Osteoblast (primary cell): ENCODE measurements around the gene KDELR3. TPM values are rescaled to one million over a fixed set of nuclear protein-coding genes. Genes with fewer than 3 reads are reported as not detected.

Source experiments
- DNase-seq: peaks from one replicate; pipeline ENCODE4 v3.0.0; 2011; ENCODE audit warnings: low spot score, mixed read lengths; ENCODE audit not compliant: insufficient read length; ENCODE audit errors: missing footprints
- H2AFZ ChIP-seq: 2 replicates; pipeline ENCODE4 v1.6.0; 2011; ENCODE audit warnings: mild to moderate bottlenecking, low read length
- H3K27ac ChIP-seq: 2 replicates; pipeline ENCODE4 v1.5.1; 2011; ENCODE audit warnings: mild to moderate bottlenecking, low read depth, low read length, moderate library complexity
- H3K27me3 ChIP-seq: 2 replicates; pipeline ENCODE4 v1.6.0; 2012; ENCODE audit warnings: mild to moderate bottlenecking, control low read depth, inconsistent platforms, low read length, moderate library complexity; ENCODE audit not compliant: insufficient read depth
- H3K36me3 ChIP-seq: 2 replicates; pipeline ENCODE4 v1.5.1; 2011; ENCODE audit warnings: mild to moderate bottlenecking, low read length, control low read depth, moderate library complexity; ENCODE audit not compliant: insufficient read depth
- H3K4me1 ChIP-seq: 2 replicates; pipeline ENCODE4 v1.5.1; 2011; ENCODE audit warnings: mild to moderate bottlenecking, low read length, control low read depth, moderate library complexity; ENCODE audit not compliant: insufficient read depth
- H3K4me2 ChIP-seq: 2 replicates; pipeline ENCODE4 v1.6.0; 2011; ENCODE audit warnings: mild to moderate bottlenecking, low read length; ENCODE audit not compliant: insufficient read depth
- H3K4me3 ChIP-seq: fragments of 200-600 bp; sonication (generic); 3 replicates; pipeline ENCODE4 v1.5.1; 2012; ENCODE audit warnings: mild to moderate bottlenecking, low read length, inconsistent platforms; ENCODE audit not compliant: insufficient read depth
- H3K79me2 ChIP-seq: 2 replicates; pipeline ENCODE4 v1.6.0; 2012; ENCODE audit warnings: mild to moderate bottlenecking, low read length, control low read depth, inconsistent platforms; ENCODE audit not compliant: insufficient read depth
- H3K9me3 ChIP-seq: 2 replicates; pipeline ENCODE4 v1.5.1; 2011; ENCODE audit warnings: low read depth, low read length, control low read depth
- H4K20me1 ChIP-seq: 2 replicates; pipeline ENCODE4 v1.6.0; 2012; ENCODE audit warnings: mild to moderate bottlenecking, low read length, control low read depth; ENCODE audit not compliant: insufficient read depth
- CTCF ChIP-seq: IDR thresholded peaks from 2 replicates; pipeline ENCODE4 v1.5.1; 2011; ENCODE audit warnings: mild to moderate bottlenecking, low read depth, low read length, moderate library complexity; ENCODE audit errors: extremely low read depth
- total RNA-seq: library from RNA; depleted of rRNA; stranded (reverse); fragments of >200 nt; gene quantifications from 2 replicates; pipeline ENCODE4 v1.2.3, GENCODE V29; 2012

KDELR3 gene
- total RNA-seq, 1 donor, result 142 TPM

DNA sequence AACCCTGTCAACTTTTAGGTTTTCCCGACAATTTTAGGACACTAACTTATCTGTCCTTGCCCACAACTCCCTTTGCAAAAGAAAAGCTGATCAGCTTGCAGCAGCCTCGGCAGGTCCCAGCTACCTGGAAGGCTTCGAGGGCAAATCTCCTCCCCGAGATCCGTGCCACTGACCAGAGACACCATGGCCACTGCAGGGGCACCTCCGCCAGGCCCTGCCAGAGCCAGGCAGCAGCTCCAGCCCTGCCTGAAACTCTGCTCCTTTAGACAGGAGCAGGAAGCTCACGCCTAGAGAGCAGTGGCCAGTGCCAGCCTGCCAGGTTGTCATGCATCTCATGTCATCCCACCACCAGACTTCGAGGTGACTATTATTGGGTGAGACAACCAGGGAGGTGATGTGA is 34.0 kb upstream of the KDELR3 start:
- Histone ChIP-seq H4K20me1 (no peaks in the 10 kb centered on the region), H3K9me3 (no peaks in the 10 kb centered on the region), H3K27me3 (no peaks in the 10 kb centered on the region), H3K27ac (no peak overlapping the region), H3K36me3 (no peaks in the 10 kb centered on the region), H3K79me2 (no peaks in the 10 kb centered on the region), H3K4me3 (no peak overlapping the region), H3K4me1 (no peaks in the 10 kb centered on the region), H3K4me2 (no peak overlapping the region), H2AFZ (no peak overlapping the region)
- no peak for TF ChIP-seq CTCF
- no peak for DNase-seq

DNA sequence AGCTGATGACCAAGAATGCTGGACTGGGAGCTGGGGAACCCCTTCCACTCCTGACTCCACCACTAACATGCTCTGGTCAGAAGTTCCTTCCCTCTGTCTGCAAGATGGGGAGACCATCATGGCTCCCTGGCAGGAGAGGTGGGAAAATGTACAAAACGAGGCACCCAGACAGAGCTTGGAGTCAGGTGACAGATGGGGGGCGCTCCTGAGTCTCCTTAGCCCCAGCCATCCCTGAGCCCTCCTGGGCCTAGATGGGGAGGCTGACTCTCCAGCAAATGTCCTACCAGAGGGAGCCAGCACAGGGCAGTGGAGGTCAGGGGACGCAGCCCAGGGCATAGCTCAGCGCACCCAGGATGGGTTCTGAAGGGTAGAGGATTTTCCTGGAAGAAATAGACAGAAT is 32.9 kb upstream of the KDELR3 start:
- no peak overlapping the region for H2AFZ ChIP-seq
- no peaks in the 10 kb centered on the region for H3K79me2 ChIP-seq
- DNase-seq, result no peak
- no peaks in the 10 kb centered on the region for H3K9me3 ChIP-seq
- H4K20me1 ChIP-seq, result no peaks in the 10 kb centered on the region
- no peak overlapping the region for H3K27ac ChIP-seq
- H3K27me3 ChIP-seq, result no peaks in the 10 kb centered on the region
- no peaks in the 10 kb centered on the region for H3K4me1 ChIP-seq
- no peaks in the 10 kb centered on the region for H3K36me3 ChIP-seq
- H3K4me3 ChIP-seq, result no peak overlapping the region
- no peak for TF ChIP-seq CTCF
- H3K4me2 ChIP-seq, result no peak overlapping the region

DNA sequence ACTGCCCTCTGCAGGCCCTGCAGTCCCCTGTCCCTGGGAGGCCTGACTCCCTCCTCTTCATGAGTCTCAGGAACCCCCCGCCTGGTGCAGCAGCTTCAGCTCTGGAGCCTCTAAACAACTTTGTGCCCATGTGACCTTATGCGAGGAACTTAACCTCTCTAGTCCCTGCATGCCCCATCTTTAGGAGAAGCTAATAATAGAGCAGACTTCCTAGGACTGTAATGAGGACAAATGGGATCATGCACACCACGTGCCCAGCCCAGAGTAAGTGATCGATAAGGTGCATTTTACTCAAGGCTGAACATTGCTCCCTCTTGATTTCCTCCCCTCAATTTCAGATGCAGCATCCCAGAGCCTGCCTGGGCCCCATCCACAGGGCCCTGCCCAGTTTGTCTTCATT is 31.9 kb upstream of the KDELR3 start:
- Histone ChIP-seq H3K79me2 (no peaks in the 10 kb centered on the region), H3K9me3 (no peaks in the 10 kb centered on the region), H3K27ac (no peak overlapping the region), H3K36me3 (no peaks in the 10 kb centered on the region), H2AFZ (no peak overlapping the region), H3K4me1 (no peaks in the 10 kb centered on the region), H3K4me3 (no peak overlapping the region), H4K20me1 (no peaks in the 10 kb centered on the region), H3K4me2 (no peak overlapping the region), H3K27me3 (no peaks in the 10 kb centered on the region)
- DNase-seq, result no peak
- no peak for TF ChIP-seq CTCF

DNA sequence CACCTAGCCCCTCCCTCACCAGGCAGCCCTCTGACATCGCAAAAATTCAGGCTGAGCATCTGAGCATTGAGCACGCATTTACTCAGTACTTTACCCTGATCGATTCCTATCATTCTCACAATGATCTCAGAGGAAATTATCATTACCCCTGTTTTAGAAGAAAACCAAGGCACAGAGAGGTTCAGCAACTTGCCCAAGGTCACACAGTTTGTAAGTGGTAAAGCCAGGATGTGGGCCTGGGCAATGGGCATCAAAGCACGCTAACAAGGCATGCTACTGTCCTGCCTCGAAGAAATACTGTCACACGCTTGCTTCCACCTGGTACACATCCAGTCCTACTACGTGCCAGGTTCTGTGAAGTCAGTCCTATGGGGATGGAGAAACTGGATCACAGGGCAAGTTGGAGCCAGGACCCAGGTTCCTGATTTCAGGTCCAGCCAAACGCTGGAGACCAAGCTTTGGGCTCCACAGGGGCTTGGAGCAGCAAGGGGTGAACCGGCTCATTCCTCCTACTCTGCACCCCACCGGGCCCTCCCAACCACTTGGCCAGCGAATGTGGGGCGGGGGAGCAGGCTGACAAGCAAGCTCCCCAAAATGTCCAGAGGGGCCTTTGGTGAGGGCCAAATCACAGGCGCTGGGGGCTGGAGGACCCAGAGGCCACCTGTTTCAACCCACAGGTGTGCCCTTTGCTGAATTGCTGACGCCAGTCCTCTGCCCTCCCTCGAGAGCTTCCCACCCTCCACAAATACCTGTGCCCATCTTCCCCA is 31.1 kb upstream of the KDELR3 start:
- no peak for TF ChIP-seq CTCF
- Histone ChIP-seq H3K9me3 (no peaks in the 10 kb centered on the region), H3K79me2 (no peaks in the 10 kb centered on the region), H3K4me3 (no peak overlapping the region), H3K4me2 (no peak overlapping the region), H2AFZ (no peak overlapping the region), H3K4me1 (no peaks in the 10 kb centered on the region), H4K20me1 (no peaks in the 10 kb centered on the region), H3K27me3 (no peaks in the 10 kb centered on the region), H3K36me3 (no peaks in the 10 kb centered on the region), H3K27ac (no peak overlapping the region)
- DNase-seq, result no peak
